ENCODE data around the gene BRCA1. TPM values are rescaled to one million over a fixed set of nuclear protein-coding genes. Genes with fewer than 3 reads are reported as not detected.

BRCA1 gene
- total RNA-seq, 1 donor from 2014 or later = 9.3 TPM

DNA sequence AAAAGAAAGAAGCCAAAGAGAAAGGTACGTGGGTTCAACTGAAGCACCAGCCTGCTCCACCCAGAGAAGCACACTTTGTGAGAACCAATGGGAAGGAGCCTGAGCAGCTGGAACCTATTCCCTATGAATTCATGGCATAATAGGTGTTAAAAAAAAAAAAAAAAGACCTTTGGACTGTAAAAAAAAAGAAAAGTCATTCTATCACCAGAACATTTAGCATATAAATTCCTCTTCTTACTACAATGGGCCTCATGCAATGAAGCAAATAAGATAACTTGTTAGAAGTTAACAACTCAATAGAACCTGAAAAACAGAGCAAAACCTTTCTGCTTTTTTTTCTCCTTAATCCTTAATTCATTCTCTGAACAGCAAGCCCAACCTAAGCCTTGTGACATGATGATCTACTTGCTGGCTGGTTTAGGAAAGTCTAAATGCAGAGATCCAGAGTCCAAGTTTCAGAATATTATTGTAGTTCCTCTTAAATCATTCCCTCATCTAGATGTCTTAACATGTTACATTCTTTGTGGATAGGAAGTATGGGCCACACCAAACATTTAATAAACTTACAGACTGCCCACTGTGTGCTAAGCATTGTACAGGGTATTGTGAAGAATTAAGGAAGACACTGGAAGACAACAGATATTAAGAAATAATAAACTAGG is 45.4 kb downstream of the BRCA1 start:
- H3K36me3 ChIP-seq (ENCODE audit: control insufficient read depth, insufficient read depth, low read length) = peaks cover 1% of the 10 kb centered on the region
- DNase-seq (ENCODE audit: low read depth) = no peak
- TF ChIP-seq, protein P1, sequence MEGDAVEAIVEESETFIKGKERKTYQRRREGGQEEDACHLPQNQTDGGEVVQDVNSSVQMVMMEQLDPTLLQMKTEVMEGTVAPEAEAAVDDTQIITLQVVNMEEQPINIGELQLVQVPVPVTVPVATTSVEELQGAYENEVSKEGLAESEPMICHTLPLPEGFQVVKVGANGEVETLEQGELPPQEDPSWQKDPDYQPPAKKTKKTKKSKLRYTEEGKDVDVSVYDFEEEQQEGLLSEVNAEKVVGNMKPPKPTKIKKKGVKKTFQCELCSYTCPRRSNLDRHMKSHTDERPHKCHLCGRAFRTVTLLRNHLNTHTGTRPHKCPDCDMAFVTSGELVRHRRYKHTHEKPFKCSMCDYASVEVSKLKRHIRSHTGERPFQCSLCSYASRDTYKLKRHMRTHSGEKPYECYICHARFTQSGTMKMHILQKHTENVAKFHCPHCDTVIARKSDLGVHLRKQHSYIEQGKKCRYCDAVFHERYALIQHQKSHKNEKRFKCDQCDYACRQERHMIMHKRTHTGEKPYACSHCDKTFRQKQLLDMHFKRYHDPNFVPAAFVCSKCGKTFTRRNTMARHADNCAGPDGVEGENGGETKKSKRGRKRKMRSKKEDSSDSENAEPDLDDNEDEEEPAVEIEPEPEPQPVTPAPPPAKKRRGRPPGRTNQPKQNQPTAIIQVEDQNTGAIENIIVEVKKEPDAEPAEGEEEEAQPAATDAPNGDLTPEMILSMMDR (IDR thresholded peaks at IDR 0.05; ENCODE audit: insufficient read depth, low read length, poor library complexity, severe bottlenecking) = no peak
- no peak overlapping the region for H3K4me3 ChIP-seq (ENCODE audit: low read depth, low read length)
- H3K27me3 ChIP-seq (ENCODE audit: control insufficient read depth, insufficient read depth, low read length) = no peaks in the 10 kb centered on the region

DNA sequence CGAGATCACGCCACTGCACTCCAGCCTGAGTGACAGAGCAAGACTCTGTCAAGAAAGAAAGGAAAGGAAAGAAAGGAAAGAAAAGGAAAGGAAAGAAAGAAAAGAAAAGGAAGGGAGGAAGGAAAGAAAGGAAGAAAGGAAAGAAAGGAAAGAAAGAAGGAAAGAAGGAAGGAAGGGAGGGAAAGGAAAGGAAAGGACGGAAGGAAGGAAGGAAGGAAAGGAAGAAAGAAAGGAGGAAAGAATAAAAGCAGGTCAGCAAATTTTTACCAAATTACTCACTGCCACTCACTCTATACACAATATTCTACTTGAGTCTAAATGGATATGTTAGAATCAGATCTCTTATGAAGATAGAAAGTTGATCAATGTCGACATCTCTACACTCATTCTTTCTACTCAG is 50.3 kb downstream of the BRCA1 start:
- TF ChIP-seq, protein P1 (IDR thresholded peaks at IDR 0.05; ENCODE audit: insufficient read depth, low read length, poor library complexity, severe bottlenecking) = no peak
- Histone ChIP-seq H3K27me3 (ENCODE audit: control insufficient read depth, insufficient read depth, low read length) (no peaks in the 10 kb centered on the region), H3K36me3 (ENCODE audit: control insufficient read depth, insufficient read depth, low read length) (peaks cover 1% of the 10 kb centered on the region), H3K4me3 (ENCODE audit: low read depth, low read length) (no peak overlapping the region)
- no peak for DNase-seq (ENCODE audit: low read depth)

DNA sequence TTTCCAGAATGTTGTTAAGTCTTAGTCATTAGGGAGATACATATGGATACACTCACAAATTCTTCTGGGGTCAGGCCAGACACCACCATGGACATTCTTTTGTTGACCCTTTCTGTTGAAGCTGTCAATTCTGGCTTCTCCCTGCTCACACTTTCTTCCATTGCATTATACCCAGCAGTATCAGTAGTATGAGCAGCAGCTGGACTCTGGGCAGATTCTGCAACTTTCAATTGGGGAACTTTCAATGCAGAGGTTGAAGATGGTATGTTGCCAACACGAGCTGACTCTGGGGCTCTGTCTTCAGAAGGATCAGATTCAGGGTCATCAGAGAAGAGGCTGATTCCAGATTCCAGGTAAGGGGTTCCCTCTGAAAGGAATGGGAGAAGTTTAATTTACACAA is 54.3 kb downstream of the BRCA1 start:
- Histone ChIP-seq H3K36me3 (ENCODE audit: control insufficient read depth, insufficient read depth, low read length) (peaks cover 1% of the 10 kb centered on the region), H3K4me3 (ENCODE audit: low read depth, low read length) (no peak overlapping the region), H3K27me3 (ENCODE audit: control insufficient read depth, insufficient read depth, low read length) (no peaks in the 10 kb centered on the region)
- DNase-seq (ENCODE audit: low read depth) = no peak
- TF ChIP-seq, protein P1 (IDR thresholded peaks at IDR 0.05; ENCODE audit: insufficient read depth, low read length, poor library complexity, severe bottlenecking) = no peak

DNA sequence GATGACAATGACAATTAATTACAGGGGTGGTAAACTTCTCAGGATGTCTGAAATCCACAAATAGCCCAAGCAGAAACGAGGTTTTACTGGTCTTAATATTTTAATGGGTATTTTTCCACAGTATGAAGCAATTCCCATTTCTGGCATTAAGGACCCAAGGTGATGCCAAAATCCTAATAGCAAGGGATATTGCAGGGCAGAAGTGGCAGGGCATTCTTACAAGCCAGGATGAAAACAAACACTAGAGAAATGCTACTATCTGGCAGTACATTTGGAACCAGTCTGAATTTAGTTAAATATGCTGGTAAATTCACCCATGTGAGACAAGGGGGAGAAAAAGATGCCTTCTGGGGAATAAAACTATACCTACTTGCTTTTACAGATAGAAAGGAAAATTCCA is 54.9 kb downstream of the BRCA1 start:
- TF ChIP-seq, protein P1 (IDR thresholded peaks at IDR 0.05; ENCODE audit: insufficient read depth, low read length, poor library complexity, severe bottlenecking) = no peak
- Histone ChIP-seq H3K27me3 (ENCODE audit: control insufficient read depth, insufficient read depth, low read length) (no peaks in the 10 kb centered on the region), H3K4me3 (ENCODE audit: low read depth, low read length) (no peak overlapping the region), H3K36me3 (ENCODE audit: control insufficient read depth, insufficient read depth, low read length) (no peaks in the 10 kb centered on the region)
- no peak for DNase-seq (ENCODE audit: low read depth)

DNA sequence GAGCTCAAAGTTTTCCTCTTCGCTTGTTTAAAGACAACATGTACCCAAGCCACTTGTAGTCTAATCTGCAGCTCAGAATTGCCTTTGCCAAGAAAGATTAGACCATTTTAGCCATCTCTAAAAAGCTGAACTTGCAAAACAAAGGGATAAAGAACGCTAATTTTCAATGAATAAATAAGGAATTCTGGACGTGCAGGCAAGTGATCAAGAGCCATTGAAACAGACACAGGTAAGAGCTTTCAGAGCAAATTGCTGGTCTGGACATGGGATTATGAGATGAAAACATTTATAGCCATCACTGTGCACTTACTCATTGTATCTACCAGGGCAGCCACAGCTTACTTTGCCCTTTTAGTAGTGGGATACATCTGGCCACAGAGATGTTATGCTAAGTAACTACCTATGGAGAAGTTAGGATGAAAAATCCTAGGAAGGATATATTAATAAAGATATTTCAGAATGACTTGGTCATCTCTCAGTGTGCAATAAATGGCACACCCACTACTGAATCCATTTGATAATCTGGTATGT is 55.7 kb downstream of the BRCA1 start:
- TF ChIP-seq, protein P1 (IDR thresholded peaks at IDR 0.05; ENCODE audit: insufficient read depth, low read length, poor library complexity, severe bottlenecking) = no peak
- H3K27me3 ChIP-seq (ENCODE audit: control insufficient read depth, insufficient read depth, low read length) = no peaks in the 10 kb centered on the region
- H3K4me3 ChIP-seq (ENCODE audit: low read depth, low read length) = no peak overlapping the region
- H3K36me3 ChIP-seq (ENCODE audit: control insufficient read depth, insufficient read depth, low read length) = no peaks in the 10 kb centered on the region
- no peak for DNase-seq (ENCODE audit: low read depth)

Measured in kidney epithelial cell (primary cell).